HEK293 (cell line): ENCODE data around the gene HES1.
A peak's percentile ranks its signal among the peaks of the same experiment; 100 is the strongest.

Experiments
- HOXA7 ChIP-seq: sonication (generic); formaldehyde crosslinking; IDR thresholded peaks from 2 replicates; pipeline ENCODE4 v1.8.1; 2022; ENCODE audit warnings: missing genetic modification reagents, borderline replicate concordance
- MYNN ChIP-seq: fragments of 450-650 bp; formaldehyde crosslinking; IDR thresholded peaks from 2 replicates; pipeline ENCODE4 v1.5.1; 2016; ENCODE audit warnings: missing biosample characterization, missing genetic modification characterization, borderline replicate concordance
- REST ChIP-seq: fragments of 450-650 bp; formaldehyde crosslinking; IDR thresholded peaks from 2 replicates; pipeline ENCODE4 v1.5.1; 2016; ENCODE audit warnings: missing biosample characterization, missing genetic modification characterization
- YY1 ChIP-seq: fragments of 450-650 bp; formaldehyde crosslinking; IDR thresholded peaks from 2 replicates; pipeline ENCODE4 v1.5.1; 2018; ENCODE audit warnings: missing biosample characterization, missing genetic modification characterization
- ZBTB7A ChIP-seq: fragments of 450-650 bp; formaldehyde crosslinking; IDR thresholded peaks from 2 replicates; pipeline ENCODE4 v1.5.1; 2016; ENCODE audit warnings: low read depth, missing biosample characterization, missing genetic modification characterization
- ZNF248 ChIP-seq: fragments of 450-650 bp; formaldehyde crosslinking; IDR thresholded peaks from 2 replicates; pipeline ENCODE4 v1.5.1; 2017; ENCODE audit warnings: missing biosample characterization, missing genetic modification characterization
- ZNF274 ChIP-seq, 2 experiments: fragments of 200-500 bp in 1 of 2; fragments of 450-650 bp in 1 of 2; sonication (Bioruptor generic) in 1 of 2; formaldehyde crosslinking in 1 of 2; IDR thresholded peaks; 2 replicates each; pipeline versions ENCODE4 v1.5.1 to v1.6.1; 2014 to 2016; ENCODE audit warnings: borderline replicate concordance in 1 of 2, inconsistent platforms in 1 of 2, low read length in 1 of 2, missing biosample characterization in 1 of 2, missing genetic modification characterization in 1 of 2
- ZNF280D ChIP-seq: fragments of 450-650 bp; formaldehyde crosslinking; IDR thresholded peaks from 2 replicates; pipeline ENCODE4 v1.5.1; 2016; ENCODE audit warnings: missing biosample characterization, missing genetic modification characterization
- ZNF624 ChIP-seq: fragments of 450-650 bp; formaldehyde crosslinking; IDR thresholded peaks from 2 replicates; pipeline ENCODE4 v1.5.1; 2017; ENCODE audit warnings: missing biosample characterization, missing genetic modification characterization
- ZNF76 ChIP-seq: fragments of 450-650 bp; formaldehyde crosslinking; IDR thresholded peaks from 2 replicates; pipeline ENCODE4; 2016; ENCODE audit warnings: low read depth, missing biosample characterization, missing genetic modification characterization, borderline replicate concordance
- TF ChIP-seq, protein P1 (sequence below): fragments of 450-650 bp; formaldehyde crosslinking; IDR thresholded peaks from 2 replicates; pipeline ENCODE4 v1.5.1; 2016; ENCODE audit warnings: missing biosample characterization, missing genetic modification characterization
- TF ChIP-seq, protein P2 (sequence below): fragments of 450-650 bp; formaldehyde crosslinking; IDR thresholded peaks from 2 replicates; pipeline ENCODE4 v1.5.1; 2016; ENCODE audit warnings: missing biosample characterization, missing genetic modification characterization
- TF ChIP-seq, protein P3 (sequence below): fragments of 450-650 bp; formaldehyde crosslinking; IDR thresholded peaks from 2 replicates; pipeline ENCODE4 v1.5.1; 2016; ENCODE audit warnings: missing biosample characterization, missing genetic modification characterization, low read depth

GRCh38 chr3:194129581-194130133 lies 6.3 kb upstream of the HES1 start:
- TF ChIP-seq ZNF248: no peak
- TF ChIP-seq, protein P1, sequence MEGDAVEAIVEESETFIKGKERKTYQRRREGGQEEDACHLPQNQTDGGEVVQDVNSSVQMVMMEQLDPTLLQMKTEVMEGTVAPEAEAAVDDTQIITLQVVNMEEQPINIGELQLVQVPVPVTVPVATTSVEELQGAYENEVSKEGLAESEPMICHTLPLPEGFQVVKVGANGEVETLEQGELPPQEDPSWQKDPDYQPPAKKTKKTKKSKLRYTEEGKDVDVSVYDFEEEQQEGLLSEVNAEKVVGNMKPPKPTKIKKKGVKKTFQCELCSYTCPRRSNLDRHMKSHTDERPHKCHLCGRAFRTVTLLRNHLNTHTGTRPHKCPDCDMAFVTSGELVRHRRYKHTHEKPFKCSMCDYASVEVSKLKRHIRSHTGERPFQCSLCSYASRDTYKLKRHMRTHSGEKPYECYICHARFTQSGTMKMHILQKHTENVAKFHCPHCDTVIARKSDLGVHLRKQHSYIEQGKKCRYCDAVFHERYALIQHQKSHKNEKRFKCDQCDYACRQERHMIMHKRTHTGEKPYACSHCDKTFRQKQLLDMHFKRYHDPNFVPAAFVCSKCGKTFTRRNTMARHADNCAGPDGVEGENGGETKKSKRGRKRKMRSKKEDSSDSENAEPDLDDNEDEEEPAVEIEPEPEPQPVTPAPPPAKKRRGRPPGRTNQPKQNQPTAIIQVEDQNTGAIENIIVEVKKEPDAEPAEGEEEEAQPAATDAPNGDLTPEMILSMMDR (tag by site-specific recombination): no peak
- TF ChIP-seq, protein P2, sequence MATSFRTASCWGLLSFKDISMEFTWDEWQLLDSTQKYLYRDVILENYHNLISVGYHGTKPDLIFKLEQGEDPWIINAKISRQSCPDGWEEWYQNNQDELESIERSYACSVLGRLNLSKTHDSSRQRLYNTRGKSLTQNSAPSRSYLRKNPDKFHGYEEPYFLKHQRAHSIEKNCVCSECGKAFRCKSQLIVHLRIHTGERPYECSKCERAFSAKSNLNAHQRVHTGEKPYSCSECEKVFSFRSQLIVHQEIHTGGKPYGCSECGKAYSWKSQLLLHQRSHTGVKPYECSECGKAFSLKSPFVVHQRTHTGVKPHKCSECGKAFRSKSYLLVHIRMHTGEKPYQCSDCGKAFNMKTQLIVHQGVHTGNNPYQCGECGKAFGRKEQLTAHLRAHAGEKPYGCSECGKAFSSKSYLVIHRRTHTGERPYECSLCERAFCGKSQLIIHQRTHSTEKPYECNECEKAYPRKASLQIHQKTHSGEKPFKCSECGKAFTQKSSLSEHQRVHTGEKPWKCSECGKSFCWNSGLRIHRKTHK (tag by site-specific recombination): no peak
- no peak for TF ChIP-seq ZNF76 (tag by site-specific recombination)
- no peak for TF ChIP-seq REST (tag by site-specific recombination)
- no peak for TF ChIP-seq HOXA7 (CRISPR knock-in tag)
- TF ChIP-seq YY1: 0 out of 2 replicates have a peak, but pooled peaks have one; percentile 13
- no peak for TF ChIP-seq ZNF624
- TF ChIP-seq, protein P3, sequence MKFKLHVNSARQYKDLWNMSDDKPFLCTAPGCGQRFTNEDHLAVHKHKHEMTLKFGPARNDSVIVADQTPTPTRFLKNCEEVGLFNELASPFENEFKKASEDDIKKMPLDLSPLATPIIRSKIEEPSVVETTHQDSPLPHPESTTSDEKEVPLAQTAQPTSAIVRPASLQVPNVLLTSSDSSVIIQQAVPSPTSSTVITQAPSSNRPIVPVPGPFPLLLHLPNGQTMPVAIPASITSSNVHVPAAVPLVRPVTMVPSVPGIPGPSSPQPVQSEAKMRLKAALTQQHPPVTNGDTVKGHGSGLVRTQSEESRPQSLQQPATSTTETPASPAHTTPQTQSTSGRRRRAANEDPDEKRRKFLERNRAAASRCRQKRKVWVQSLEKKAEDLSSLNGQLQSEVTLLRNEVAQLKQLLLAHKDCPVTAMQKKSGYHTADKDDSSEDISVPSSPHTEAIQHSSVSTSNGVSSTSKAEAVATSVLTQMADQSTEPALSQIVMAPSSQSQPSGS (tag by site-specific recombination): no peak
- no peak for TF ChIP-seq ZNF274 (IDR thresholded peaks at IDR 0.05; ENCODE audit: low read length)
- no peak for TF ChIP-seq ZNF274 (tag by site-specific recombination; IDR thresholded peaks at IDR 0.05; ENCODE audit: borderline replicate concordance)
- no peak for TF ChIP-seq ZBTB7A (tag by site-specific recombination)
- TF ChIP-seq ZNF280D (tag by site-specific recombination): no peak
- no peak for TF ChIP-seq MYNN (tag by site-specific recombination)
